ENCODE results near the gene ZNF79. TPM values are rescaled to one million over a fixed set of nuclear protein-coding genes. Genes with fewer than 3 reads are reported as not detected.

ZNF79 gene
- total RNA-seq, 1 donor = 11.9 TPM

DNA sequence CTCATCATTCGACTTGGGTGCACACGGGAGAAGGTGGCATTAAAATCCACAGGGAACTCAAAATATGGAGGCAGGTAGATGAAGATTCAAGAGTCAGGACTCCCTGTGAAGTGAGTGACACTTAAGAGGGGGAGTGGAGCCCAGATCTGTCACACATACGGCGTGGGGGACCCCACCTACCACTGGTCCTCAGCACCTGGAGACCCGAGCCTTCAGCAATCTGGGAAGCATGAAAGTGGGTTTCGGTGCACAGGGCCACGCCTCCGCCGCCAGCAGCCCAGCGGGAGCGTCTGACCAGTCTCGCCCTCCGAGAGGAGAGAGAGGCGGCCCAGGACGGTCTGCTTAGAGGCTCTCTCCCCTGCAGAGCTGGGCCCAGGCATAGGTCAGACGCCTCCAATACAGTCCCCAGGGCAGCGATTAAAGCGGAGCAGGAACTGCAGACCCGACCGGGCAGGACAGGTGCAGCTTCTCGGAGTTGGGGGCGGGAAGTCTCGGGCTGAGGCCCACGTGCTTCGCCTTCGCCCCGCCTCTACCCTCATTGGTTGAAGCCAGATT lies 27.9 kb upstream of the ZNF79 start:
- Histone ChIP-seq H3K4me2 (ENCODE audit: insufficient read depth, low read length) (peak overlapping the region; percentile 83), H3K36me3 (ENCODE audit: insufficient read depth, low read length) (no peaks in the 10 kb centered on the region), H3K9me3 (ENCODE audit: low read depth, low read length) (no peaks in the 10 kb centered on the region), H3K27ac (ENCODE audit: low read depth, low read length) (no peak overlapping the region), H3K79me2 (ENCODE audit: insufficient read depth, low read length) (peaks cover 7% of the 10 kb centered on the region), H4K20me1 (ENCODE audit: insufficient read depth, low read length) (peaks cover 12% of the 10 kb centered on the region), H2AFZ (ENCODE audit: low read length) (peak overlapping the region; percentile 91), H3K27me3 (ENCODE audit: insufficient read depth, low read length) (peaks cover 14% of the 10 kb centered on the region), H3K4me3 (ENCODE audit: insufficient read depth, low read length) (peak overlapping the region; percentile 68), H3K4me1 (ENCODE audit: insufficient read depth, low read length) (peaks cover 7% of the 10 kb centered on the region)
- DNase-seq (ENCODE audit: insufficient read length, low spot score, missing footprints) = peak; percentile 27
- TF ChIP-seq, protein P1, sequence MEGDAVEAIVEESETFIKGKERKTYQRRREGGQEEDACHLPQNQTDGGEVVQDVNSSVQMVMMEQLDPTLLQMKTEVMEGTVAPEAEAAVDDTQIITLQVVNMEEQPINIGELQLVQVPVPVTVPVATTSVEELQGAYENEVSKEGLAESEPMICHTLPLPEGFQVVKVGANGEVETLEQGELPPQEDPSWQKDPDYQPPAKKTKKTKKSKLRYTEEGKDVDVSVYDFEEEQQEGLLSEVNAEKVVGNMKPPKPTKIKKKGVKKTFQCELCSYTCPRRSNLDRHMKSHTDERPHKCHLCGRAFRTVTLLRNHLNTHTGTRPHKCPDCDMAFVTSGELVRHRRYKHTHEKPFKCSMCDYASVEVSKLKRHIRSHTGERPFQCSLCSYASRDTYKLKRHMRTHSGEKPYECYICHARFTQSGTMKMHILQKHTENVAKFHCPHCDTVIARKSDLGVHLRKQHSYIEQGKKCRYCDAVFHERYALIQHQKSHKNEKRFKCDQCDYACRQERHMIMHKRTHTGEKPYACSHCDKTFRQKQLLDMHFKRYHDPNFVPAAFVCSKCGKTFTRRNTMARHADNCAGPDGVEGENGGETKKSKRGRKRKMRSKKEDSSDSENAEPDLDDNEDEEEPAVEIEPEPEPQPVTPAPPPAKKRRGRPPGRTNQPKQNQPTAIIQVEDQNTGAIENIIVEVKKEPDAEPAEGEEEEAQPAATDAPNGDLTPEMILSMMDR (IDR thresholded peaks at IDR 0.05; ENCODE audit: extremely low read depth, low read depth, low read length) = no peak

DNA sequence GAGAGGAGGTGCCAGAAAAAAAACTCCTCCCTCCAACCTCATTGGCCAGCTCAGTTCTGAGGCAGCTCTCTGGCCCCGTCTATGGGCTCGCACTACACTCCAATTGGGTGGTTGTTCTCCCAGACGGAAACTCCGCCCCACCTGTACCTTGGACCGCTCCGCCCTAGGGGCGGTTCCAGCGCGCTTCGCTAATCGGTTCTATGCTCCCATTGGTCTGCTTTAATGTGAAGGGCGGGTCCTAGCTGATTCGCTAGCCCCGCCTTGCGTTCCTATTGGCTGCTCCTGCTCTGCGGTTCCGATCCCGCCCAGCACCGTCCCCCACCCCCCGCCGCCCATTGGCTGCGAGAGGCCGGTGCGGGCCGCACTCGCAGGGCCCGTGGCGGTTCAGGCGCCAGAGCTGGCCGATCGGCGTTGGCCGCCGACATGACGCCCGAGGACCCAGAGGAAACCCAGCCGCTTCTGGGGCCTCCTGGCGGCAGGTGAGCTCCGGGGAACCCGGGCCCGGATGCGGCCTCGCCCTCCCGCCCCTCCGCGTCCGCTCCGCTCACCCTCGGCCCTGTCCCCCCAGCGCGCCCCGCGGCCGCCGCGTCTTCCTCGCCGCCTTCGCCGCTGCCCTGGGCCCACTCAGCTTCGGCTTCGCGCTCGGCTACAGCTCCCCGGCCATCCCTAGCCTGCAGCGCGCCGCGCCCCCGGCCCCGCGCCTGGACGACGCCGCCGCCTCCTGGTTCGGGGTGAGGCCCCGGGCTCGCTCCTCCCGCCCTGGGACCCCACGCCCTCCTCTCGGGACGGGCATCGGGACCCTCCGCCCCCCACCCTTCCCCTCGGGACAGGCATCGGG lies 27.2 kb upstream of the ZNF79 start, which contains the start of gene SLC2A8:
TSS of gene SLC2A8 (plus strand) at position 362 of the 838 bp plus-strand sequence. CDS start at position 424, 62 bp downstream.
- peak within 1 kb of the TSS; percentile 77 for H3K4me3 ChIP-seq (ENCODE audit: insufficient read depth, low read length)
- H3K36me3 ChIP-seq (ENCODE audit: insufficient read depth, low read length) = no peaks in the 10 kb centered on the region
- H4K20me1 ChIP-seq (ENCODE audit: insufficient read depth, low read length) = peaks cover 12% of the 10 kb centered on the region
- H3K9me3 ChIP-seq (ENCODE audit: low read depth, low read length) = no peaks in the 10 kb centered on the region
- H2AFZ ChIP-seq (ENCODE audit: low read length) = peak within 1 kb of the TSS; percentile 91
- H3K4me2 ChIP-seq (ENCODE audit: insufficient read depth, low read length) = peak within 1 kb of the TSS; percentile 84
- H3K27ac ChIP-seq (ENCODE audit: low read depth, low read length) = peak within 1 kb of the TSS; percentile 23
- peaks cover 7% of the 10 kb centered on the region for H3K4me1 ChIP-seq (ENCODE audit: insufficient read depth, low read length)
- H3K79me2 ChIP-seq (ENCODE audit: insufficient read depth, low read length) = peaks cover 7% of the 10 kb centered on the region
- TF ChIP-seq, protein P1 (IDR thresholded peaks at IDR 0.05; ENCODE audit: extremely low read depth, low read depth, low read length) = no peak
- H3K27me3 ChIP-seq (ENCODE audit: insufficient read depth, low read length) = peaks cover 10% of the 10 kb centered on the region
- DNase-seq (ENCODE audit: insufficient read length, low spot score, missing footprints) = peak; percentile 99

DNA sequence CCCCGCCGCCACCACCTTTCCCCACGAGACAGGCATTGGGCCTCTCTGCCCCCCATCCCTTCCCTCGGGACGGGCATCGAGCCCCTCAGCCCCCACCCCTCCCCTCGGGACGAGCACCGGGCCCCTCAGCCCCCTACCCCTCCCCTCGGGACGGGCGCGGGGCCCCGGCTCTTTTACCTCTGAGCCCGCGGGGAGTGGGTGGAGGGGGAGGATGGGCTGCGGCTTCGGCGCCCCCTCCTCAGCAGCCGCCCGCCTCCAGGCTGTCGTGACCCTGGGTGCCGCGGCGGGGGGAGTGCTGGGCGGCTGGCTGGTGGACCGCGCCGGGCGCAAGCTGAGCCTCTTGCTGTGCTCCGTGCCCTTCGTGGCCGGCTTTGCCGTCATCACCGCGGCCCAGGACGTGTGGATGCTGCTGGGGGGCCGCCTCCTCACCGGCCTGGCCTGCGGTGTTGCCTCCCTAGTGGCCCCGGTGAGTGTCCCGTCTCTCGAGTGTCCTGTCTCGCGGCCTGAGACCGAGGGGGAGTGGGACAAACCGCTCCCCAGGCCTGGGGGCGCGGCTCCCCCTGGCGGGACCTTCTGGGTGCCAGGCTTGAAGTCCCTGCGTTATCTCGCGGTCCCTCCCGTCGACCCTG lies 26.4 kb upstream of the ZNF79 start:
- peak overlapping the region; percentile 77 for H3K4me3 ChIP-seq (ENCODE audit: insufficient read depth, low read length)
- peak overlapping the region; percentile 84 for H3K4me2 ChIP-seq (ENCODE audit: insufficient read depth, low read length)
- H2AFZ ChIP-seq (ENCODE audit: low read length) = peak overlapping the region; percentile 76
- DNase-seq (ENCODE audit: insufficient read length, low spot score, missing footprints) = peak; percentile 85
- H3K27me3 ChIP-seq (ENCODE audit: insufficient read depth, low read length) = peaks cover 3% of the 10 kb centered on the region
- no peak overlapping the region for H3K27ac ChIP-seq (ENCODE audit: low read depth, low read length)
- H4K20me1 ChIP-seq (ENCODE audit: insufficient read depth, low read length) = peaks cover 12% of the 10 kb centered on the region
- peaks cover 7% of the 10 kb centered on the region for H3K4me1 ChIP-seq (ENCODE audit: insufficient read depth, low read length)
- H3K36me3 ChIP-seq (ENCODE audit: insufficient read depth, low read length) = no peaks in the 10 kb centered on the region
- H3K79me2 ChIP-seq (ENCODE audit: insufficient read depth, low read length) = peaks cover 7% of the 10 kb centered on the region
- no peaks in the 10 kb centered on the region for H3K9me3 ChIP-seq (ENCODE audit: low read depth, low read length)
- TF ChIP-seq, protein P1 (IDR thresholded peaks at IDR 0.05; ENCODE audit: extremely low read depth, low read depth, low read length) = peak; percentile 29

DNA sequence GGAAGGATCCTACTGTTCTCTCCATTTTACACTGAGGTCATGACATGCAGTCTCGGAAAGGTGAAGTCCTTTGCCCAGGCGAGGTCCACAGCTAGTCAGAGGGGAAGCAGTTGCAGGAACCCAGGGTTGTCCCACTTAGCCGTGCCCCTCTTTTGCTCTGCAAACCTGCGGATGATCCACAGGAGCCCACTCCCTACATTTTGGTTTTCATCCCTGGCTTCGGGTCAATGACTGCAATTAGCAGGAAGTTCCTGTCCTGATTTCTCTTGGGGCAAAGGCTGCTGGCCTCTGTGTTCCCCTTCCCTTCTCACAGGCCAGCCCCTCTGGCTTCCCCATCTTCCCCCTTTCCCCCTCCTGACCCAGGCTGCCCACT lies 25.9 kb upstream of the ZNF79 start:
- H3K36me3 ChIP-seq (ENCODE audit: insufficient read depth, low read length) = no peaks in the 10 kb centered on the region
- H3K79me2 ChIP-seq (ENCODE audit: insufficient read depth, low read length) = peaks cover 7% of the 10 kb centered on the region
- H3K4me2 ChIP-seq (ENCODE audit: insufficient read depth, low read length) = peak overlapping the region; percentile 84
- peak overlapping the region; percentile 77 for H3K4me3 ChIP-seq (ENCODE audit: insufficient read depth, low read length)
- TF ChIP-seq, protein P1 (IDR thresholded peaks at IDR 0.05; ENCODE audit: extremely low read depth, low read depth, low read length) = no peak
- H3K9me3 ChIP-seq (ENCODE audit: low read depth, low read length) = no peaks in the 10 kb centered on the region
- H3K4me1 ChIP-seq (ENCODE audit: insufficient read depth, low read length) = peaks cover 7% of the 10 kb centered on the region
- H4K20me1 ChIP-seq (ENCODE audit: insufficient read depth, low read length) = peaks cover 12% of the 10 kb centered on the region
- DNase-seq (ENCODE audit: insufficient read length, low spot score, missing footprints) = no peak
- H3K27ac ChIP-seq (ENCODE audit: low read depth, low read length) = no peak overlapping the region
- H2AFZ ChIP-seq (ENCODE audit: low read length) = peak overlapping the region; percentile 76
- H3K27me3 ChIP-seq (ENCODE audit: insufficient read depth, low read length) = no peaks in the 10 kb centered on the region

All from osteoblast (primary cell).